Stimulated activated CD8-positive, alpha-beta memory T cell treated with anti-CD3 and anti-CD28 coated beads, Interleukin-12 subunit alpha, Interleukin-12 subunit beta, amount 100 ng/mL, for 4 hours (primary cell): ENCODE results near the gene WWOX.
"Not testable (repeated sequence)": the region's sequence is repeated elsewhere in the genome, so short reads cannot be mapped to it uniquely, and the experiment has no call there.

Source experiments
- DNase-seq: peaks from one replicate; pipeline ENCODE4 v3.0.0-alpha.2; 2020; ENCODE audit warnings: low read depth

Gene WWOX

GRCh38 chr16:78504401-78504851 is 405.0 kb downstream of the WWOX start:
- DNase-seq = no peak

- no peak for DNase-seq
These were observed 405.6 kb downstream of the WWOX start for GRCh38 chr16:78505036-78505435.

GRCh38 chr16:78505544-78506366 is 406.3 kb downstream of the WWOX start:
- no peak for DNase-seq

GRCh38 chr16:78506367-78507193 is 407.1 kb downstream of the WWOX start:
- no peak for DNase-seq

- DNase-seq = no peak
These were observed 408.1 kb downstream of the WWOX start for GRCh38 chr16:78507576-78507975.

- no peak for DNase-seq
These were observed 410.5 kb downstream of the WWOX start for GRCh38 chr16:78509965-78510364.

GRCh38 chr16:78510496-78510895 is 411.0 kb downstream of the WWOX start:
- no peak for DNase-seq

- no peak for DNase-seq
These were observed 414.4 kb downstream of the WWOX start for GRCh38 chr16:78513838-78514237.

- DNase-seq = not testable (repeated sequence)
These were observed 415.4 kb downstream of the WWOX start for GRCh38 chr16:78514888-78515287.

- DNase-seq = no peak
These were observed 416.0 kb downstream of the WWOX start for GRCh38 chr16:78515421-78515820.

GRCh38 chr16:78516006-78516736 is 416.7 kb downstream of the WWOX start:
- no peak for DNase-seq

- DNase-seq = no peak
These were observed 420.4 kb downstream of the WWOX start for GRCh38 chr16:78519896-78520295.

GRCh38 chr16:78520470-78520869 is 421.0 kb downstream of the WWOX start:
- DNase-seq = no peak

- no peak for DNase-seq
These were observed 422.9 kb downstream of the WWOX start for GRCh38 chr16:78522327-78522726.

- DNase-seq = no peak
These were observed 423.9 kb downstream of the WWOX start for GRCh38 chr16:78523212-78523985.

- no peak for DNase-seq
These were observed 424.7 kb downstream of the WWOX start for GRCh38 chr16:78524066-78524595.

GRCh38 chr16:78528265-78528664 is 428.8 kb downstream of the WWOX start:
- no peak for DNase-seq

- no peak for DNase-seq
These were observed 430.4 kb downstream of the WWOX start for GRCh38 chr16:78529881-78530280.

- DNase-seq = no peak
These were observed 430.8 kb downstream of the WWOX start for GRCh38 chr16:78530283-78530682.

- DNase-seq = no peak
These were observed 435.6 kb downstream of the WWOX start for GRCh38 chr16:78535098-78535497.

- no peak for DNase-seq
These were observed 438.1 kb downstream of the WWOX start for GRCh38 chr16:78537511-78537910.
